A673 (cell line): Measurements from ENCODE around the gene OBP2B. TPM values are rescaled to one million over a fixed set of nuclear protein-coding genes. Genes with fewer than 3 reads are reported as not detected.
"Not testable (repeated sequence)": the region's sequence is repeated elsewhere in the genome, so short reads cannot be mapped to it uniquely, and the experiment has no call there.

Experiments used
- BruUV-seq: library from RNA; stranded (reverse); fragments of 400-500 nt; replicated peaks from 2 replicates; lab custom pipeline; 2021; lab: Mats Ljungman, UMichigan
- CTCF ChIA-PET: fragments of 300-600 bp; sonication (Branson Sonifier 250); formaldehyde crosslinking; loops from one replicate; lab custom pipeline; 2022; ENCODE audit warnings: antibody characterized with exemption; lab: Charles Lee
- POLR2A ChIA-PET: fragments of 300-600 bp; sonication (Branson Sonifier 250); formaldehyde crosslinking; loops from one replicate; lab custom pipeline; 2022; ENCODE audit warnings: antibody characterized with exemption; ENCODE audit not compliant: low non-redundant PET; lab: Charles Lee
- DNase-seq: peaks from one replicate; pipeline ENCODE4 v3.0.0-alpha.2; 2015; ENCODE audit warnings: low spot score
- H3K27ac ChIP-seq: fragments of 200-600 bp; sonication (generic); 2 replicates; pipeline ENCODE4 v1.5.1; 2016; ENCODE audit warnings: mixed run types, low read depth, mild to moderate bottlenecking, mixed read lengths, antibody characterized with exemption, low read length; ENCODE audit not compliant: poor library complexity, severe bottlenecking
- H3K27me3 ChIP-seq: fragments of 200-600 bp; sonication (generic); replicated peaks from 2 replicates; pipeline ENCODE4 v1.6.1; 2017; ENCODE audit warnings: mixed run types, low read depth, mild to moderate bottlenecking, mixed read lengths, antibody characterized with exemption, low read length; ENCODE audit not compliant: insufficient read depth, poor library complexity
- H3K36me3 ChIP-seq: fragments of 200-600 bp; sonication (generic); 2 replicates; pipeline ENCODE4 v1.6.1; 2016; ENCODE audit warnings: mixed run types, mild to moderate bottlenecking, mixed read lengths, antibody characterized with exemption, low read length; ENCODE audit not compliant: insufficient read depth, poor library complexity, severe bottlenecking
- H3K4me1 ChIP-seq: fragments of 200-600 bp; sonication (generic); 2 replicates; pipeline ENCODE4 v1.6.1; 2017; ENCODE audit warnings: mixed run types, mild to moderate bottlenecking, mixed read lengths, antibody characterized with exemption, low read length; ENCODE audit not compliant: insufficient read depth, poor library complexity, severe bottlenecking
- H3K4me3 ChIP-seq: fragments of 200-600 bp; sonication (generic); 2 replicates; pipeline ENCODE4 v1.5.1; 2016; ENCODE audit warnings: low read depth, mixed run types, mild to moderate bottlenecking, mixed read lengths, low read length; ENCODE audit not compliant: poor library complexity, severe bottlenecking
- H3K9me3 ChIP-seq: fragments of 200-600 bp; sonication (generic); 2 replicates; pipeline ENCODE4 v1.6.1; 2016; ENCODE audit warnings: mixed run types, low read depth, mild to moderate bottlenecking, mixed read lengths, antibody characterized with exemption, low read length; ENCODE audit not compliant: poor library complexity, severe bottlenecking
- EZH2 ChIP-seq: fragments of 200-600 bp; sonication (generic); IDR thresholded peaks from 2 replicates; pipeline ENCODE4 v1.6.1; 2017; ENCODE audit warnings: borderline replicate concordance, low read depth, mild to moderate bottlenecking, mixed read lengths, antibody characterized with exemption, low read length; ENCODE audit not compliant: poor library complexity, severe bottlenecking
- intact Hi-C: fragments of 100-400 bp; cut with micrococcal nuclease; formaldehyde crosslinking; loops from one replicate; pipeline ENCODE4 v1.10.0; 2022; ENCODE audit not compliant: unreplicated experiment
- total RNA-seq: library from RNA; stranded (reverse); gene quantifications from 2 replicates; pipeline ENCODE4 v1.2.3, GENCODE V29; 2021
- TF ChIP-seq, protein P1 (sequence below): fragments of 300-800, 200-600 bp; sonication (generic); conservative IDR thresholded peaks from 2 replicates; pipeline ENCODE4 v1.5.1; 2017; ENCODE audit warnings: low read depth, mild to moderate bottlenecking, antibody characterized with exemption, low read length, moderate library complexity, mixed read lengths

Gene OBP2B
- total RNA-seq, 1 experiment from 2014 or later = not detected

DNA sequence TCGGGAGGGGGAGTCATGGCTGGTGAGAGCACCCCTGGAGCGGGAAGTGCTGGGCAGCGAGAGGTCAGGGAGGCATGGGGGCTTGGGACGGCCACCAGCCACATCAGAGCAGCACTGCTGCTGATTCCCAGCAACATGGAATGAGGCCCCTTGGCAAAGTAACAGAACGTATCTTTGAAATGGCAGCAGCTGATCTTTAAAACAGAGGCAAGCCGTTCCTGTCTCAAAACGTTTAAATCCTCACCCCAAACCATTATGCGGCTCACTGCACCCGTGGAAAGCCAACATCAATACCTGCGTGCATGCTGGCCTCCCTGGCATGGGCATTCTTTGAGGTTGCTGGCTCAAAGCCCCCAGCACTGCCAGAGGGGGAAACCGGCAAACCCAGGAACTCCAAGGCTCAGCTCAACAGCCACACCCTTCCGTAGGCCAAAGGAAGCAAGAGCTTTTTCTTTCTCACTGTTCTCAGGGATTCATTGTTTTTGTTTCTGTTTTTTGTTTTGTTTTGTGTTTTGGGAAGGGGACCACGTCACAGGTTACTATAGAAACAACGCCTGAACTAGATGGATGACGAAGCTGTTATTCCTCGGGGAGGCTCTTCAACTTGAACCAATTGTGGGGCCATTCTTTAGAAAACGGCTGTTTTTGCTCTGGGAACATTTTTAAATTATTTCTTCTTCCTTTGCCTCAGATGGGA, 28.1 kb upstream of the OBP2B start:
- DNase-seq = no peak
- H3K4me1 ChIP-seq = peaks cover 3% of the 10 kb centered on the region
- TF ChIP-seq EZH2 = no peak
- TF ChIP-seq, protein P1, sequence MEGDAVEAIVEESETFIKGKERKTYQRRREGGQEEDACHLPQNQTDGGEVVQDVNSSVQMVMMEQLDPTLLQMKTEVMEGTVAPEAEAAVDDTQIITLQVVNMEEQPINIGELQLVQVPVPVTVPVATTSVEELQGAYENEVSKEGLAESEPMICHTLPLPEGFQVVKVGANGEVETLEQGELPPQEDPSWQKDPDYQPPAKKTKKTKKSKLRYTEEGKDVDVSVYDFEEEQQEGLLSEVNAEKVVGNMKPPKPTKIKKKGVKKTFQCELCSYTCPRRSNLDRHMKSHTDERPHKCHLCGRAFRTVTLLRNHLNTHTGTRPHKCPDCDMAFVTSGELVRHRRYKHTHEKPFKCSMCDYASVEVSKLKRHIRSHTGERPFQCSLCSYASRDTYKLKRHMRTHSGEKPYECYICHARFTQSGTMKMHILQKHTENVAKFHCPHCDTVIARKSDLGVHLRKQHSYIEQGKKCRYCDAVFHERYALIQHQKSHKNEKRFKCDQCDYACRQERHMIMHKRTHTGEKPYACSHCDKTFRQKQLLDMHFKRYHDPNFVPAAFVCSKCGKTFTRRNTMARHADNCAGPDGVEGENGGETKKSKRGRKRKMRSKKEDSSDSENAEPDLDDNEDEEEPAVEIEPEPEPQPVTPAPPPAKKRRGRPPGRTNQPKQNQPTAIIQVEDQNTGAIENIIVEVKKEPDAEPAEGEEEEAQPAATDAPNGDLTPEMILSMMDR = no peak
- POLR2A ChIA-PET = no interaction called here
- H3K9me3 ChIP-seq = no peaks in the 10 kb centered on the region
- CTCF ChIA-PET = no interaction called here
- no peaks in the 10 kb centered on the region for H3K27me3 ChIP-seq
- no TSS peak for BruUV-seq
- no peak overlapping the region for H3K4me3 ChIP-seq
- H3K27ac ChIP-seq = no peak overlapping the region
- H3K36me3 ChIP-seq = no peaks in the 10 kb centered on the region
- intact Hi-C loops = no loop called here

DNA sequence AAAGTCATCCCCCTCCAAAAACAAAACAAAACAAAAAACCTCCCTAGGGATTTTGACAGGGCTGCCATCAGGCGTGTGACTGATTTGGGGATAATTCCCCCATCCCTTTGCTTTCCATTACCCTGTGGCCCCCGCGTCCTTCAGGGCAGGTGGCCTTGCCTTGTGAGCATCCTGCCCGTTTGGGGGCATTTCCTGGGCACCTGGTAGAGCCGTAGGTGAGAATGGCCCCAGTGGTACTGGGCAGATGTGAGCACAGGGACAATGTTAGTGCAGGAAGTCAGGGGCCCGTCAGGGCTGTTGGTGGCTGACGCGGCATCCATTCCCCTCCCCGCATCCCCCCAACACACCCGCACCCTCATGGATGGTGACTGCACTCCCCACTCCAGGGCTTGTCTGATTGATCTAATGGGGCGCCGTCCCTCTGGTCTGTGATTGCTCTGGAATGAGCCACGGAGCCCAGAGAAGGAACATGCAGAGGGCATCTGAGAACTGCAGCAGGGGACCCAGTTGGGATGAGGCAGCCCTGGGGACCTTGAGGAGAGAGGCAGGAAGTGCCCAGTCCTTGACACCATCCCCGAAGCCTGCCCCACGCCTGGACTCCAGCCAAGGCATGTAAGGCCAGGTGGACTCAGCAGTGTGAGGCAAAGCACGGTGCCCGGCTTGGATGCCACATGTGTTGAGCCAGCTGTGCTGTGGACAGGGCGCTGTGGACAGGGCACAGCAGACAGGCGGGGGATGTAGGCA, 27.4 kb upstream of the OBP2B start:
- H3K27ac ChIP-seq, CTCF ChIA-PET, H3K27me3 ChIP-seq, H3K4me1 ChIP-seq, BruUV-seq, H3K4me3 ChIP-seq, POLR2A ChIA-PET, H3K9me3 ChIP-seq, H3K36me3 ChIP-seq, intact Hi-C loops, DNase-seq: not testable (repeated sequence)

DNA sequence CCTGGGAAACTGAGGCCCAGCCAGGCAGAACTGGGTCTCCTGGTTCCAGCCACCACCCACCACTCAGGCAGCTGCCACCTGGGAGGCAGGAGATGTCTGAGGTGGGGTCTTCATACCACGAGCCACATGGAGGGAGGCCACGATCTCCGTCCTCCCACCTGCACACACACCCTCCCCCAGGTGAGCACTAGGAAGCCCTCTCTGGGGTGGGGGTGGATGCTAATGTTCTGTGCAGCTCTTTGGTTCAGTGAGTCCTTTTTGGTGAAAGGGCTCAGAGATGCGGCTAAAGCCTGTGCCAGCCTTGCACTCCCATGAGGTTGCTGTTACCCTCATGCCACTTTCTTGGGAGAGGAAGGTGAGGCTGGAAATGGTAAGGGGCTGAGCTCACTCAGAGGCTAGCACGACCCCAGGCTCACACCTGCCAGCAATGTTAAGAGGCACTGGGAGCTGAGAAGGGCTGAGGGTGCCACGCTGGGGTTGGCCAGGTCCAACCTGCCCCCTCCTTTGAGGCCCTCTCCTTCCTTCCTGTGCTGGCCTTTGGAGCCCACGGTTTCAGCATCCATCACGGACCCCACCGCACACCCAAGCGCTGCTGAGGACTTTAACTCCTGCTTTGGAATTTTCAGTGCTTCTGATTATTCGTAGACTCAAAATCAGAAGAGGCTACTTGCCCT, 26.6 kb upstream of the OBP2B start:
- Histone ChIP-seq H3K27me3 (no peaks in the 10 kb centered on the region), H3K4me1 (peaks cover 3% of the 10 kb centered on the region), H3K27ac (no peak overlapping the region), H3K9me3 (no peaks in the 10 kb centered on the region), H3K4me3 (no peak overlapping the region), H3K36me3 (no peaks in the 10 kb centered on the region)
- CTCF ChIA-PET = interaction anchor here (0.6 kb wide), 1 partner anchor 50 kb away, joined by 4 read pairs; no protein-coding TSS in a partner anchor
- TF ChIP-seq EZH2 = no peak
- TF ChIP-seq, protein P1 = no peak
- DNase-seq = no peak
- no TSS peak for BruUV-seq
- POLR2A ChIA-PET = no interaction called here
- intact Hi-C loops = no loop called here
